ENCODE results near the gene DLG3. TPM values are rescaled to one million over a fixed set of nuclear protein-coding genes. Genes with fewer than 3 reads are reported as not detected.

DLG3 gene
- total RNA-seq, 1 experiment from 2014 or later: 71.2 TPM

GRCh38 chrX:70439016-70439415 lies 5.6 kb upstream of the DLG3 start:
- no peak for TF ChIP-seq CTCF (conservative IDR thresholded peaks at IDR 0.05)
- no peak overlapping the region for H3K4ac ChIP-seq (ENCODE audit: low read depth, low read length)
- no peak overlapping the region for H2BK5ac ChIP-seq (ENCODE audit: insufficient read length, low read length)
- H2BK120ac ChIP-seq (ENCODE audit: low read depth, low read length, poor library complexity, severe bottlenecking): no peak overlapping the region
- Mint-ChIP-seq H3K4me1 (peaks cover 8 to 16% of the 10 kb centered on the region in 2 experiments), H3K4me3 (no peak overlapping the region), H3K27me3 (ENCODE audit: low read depth) (peaks cover 15% of the 10 kb centered on the region), H3K27ac (no peak overlapping the region), H3K36me3 (ENCODE audit: insufficient read depth in 1 of 3, low read depth in 3 of 3) (peaks cover 0 to 2% (median 0%) of the 10 kb centered on the region in 3 experiments; a peak in 1 of 7 replicates), H3K9me3 (peaks cover 77 to 80% of the 10 kb centered on the region in 2 experiments)
- H2AK5ac ChIP-seq (ENCODE audit: insufficient read length, low read length): no peak overlapping the region
- H3K14ac ChIP-seq (ENCODE audit: insufficient read depth, low read length): no peak overlapping the region
- H3K18ac ChIP-seq (ENCODE audit: insufficient read length, low read depth, low read length): no peak overlapping the region
- H3K23me2 ChIP-seq (ENCODE audit: insufficient read length, low read depth, low read length, poor library complexity, severe bottlenecking): peaks cover 8% of the 10 kb centered on the region
- H3K27me3 ChIP-seq (ENCODE audit: insufficient read depth, low read length): no peaks in the 10 kb centered on the region
- no peak overlapping the region for H3K27ac ChIP-seq (ENCODE audit: insufficient read length, low read depth, low read length)
- no peak overlapping the region for H2AFZ ChIP-seq (ENCODE audit: low read length)
- no peak overlapping the region for H4K5ac ChIP-seq (ENCODE audit: insufficient read length, low read depth, low read length)
- H3K23ac ChIP-seq (ENCODE audit: insufficient read length, low read depth, low read length): no peak overlapping the region
- no peaks in the 10 kb centered on the region for H4K20me1 ChIP-seq (ENCODE audit: control insufficient read depth, insufficient read depth, insufficient read length)
- H3K4me2 ChIP-seq (ENCODE audit: insufficient read depth, insufficient read length, low read length): no peak overlapping the region
- no peaks in the 10 kb centered on the region for H3K79me1 ChIP-seq (ENCODE audit: insufficient read depth, low read depth, low read length, poor library complexity, severe bottlenecking)
- H3K56ac ChIP-seq (ENCODE audit: insufficient read length, low read depth, low read length): no peak overlapping the region
- H3K4me1 ChIP-seq (ENCODE audit: insufficient read depth, low read length): no peaks in the 10 kb centered on the region
- no peak overlapping the region for H3K9ac ChIP-seq (ENCODE audit: extremely low read depth, insufficient read length, low read length)
- H2BK20ac ChIP-seq (ENCODE audit: low read depth, low read length, poor library complexity, severe bottlenecking): no peak overlapping the region
- no peak overlapping the region for H2BK12ac ChIP-seq (ENCODE audit: insufficient read length, low read depth, low read length)
- DNase-seq: no peak
- H3K79me2 ChIP-seq (ENCODE audit: insufficient read depth, low read length): no peaks in the 10 kb centered on the region
- WGBS (ENCODE audit: extremely low coverage, insufficient read length, low lambda C conversion rate): no CpG with 5 or more reads among the region's 1 CpG
- H4K8ac ChIP-seq (replicated peaks; ENCODE audit: insufficient read length, low read depth, low read length): no peak overlapping the region
- H3T11ph ChIP-seq (ENCODE audit: low read length): no peak overlapping the region
- H4K91ac ChIP-seq (ENCODE audit: insufficient read length, low read depth, low read length): no peak overlapping the region
- H2BK15ac ChIP-seq (ENCODE audit: low read depth, low read length): no peak overlapping the region
- peaks cover 40% of the 10 kb centered on the region for H3K9me3 ChIP-seq (ENCODE audit: control insufficient read depth, low read depth, low read length)

All from H9 (cell line).